ENCODE results near the gene RNU1-3.
"Not testable (repeated sequence)": the region's sequence is repeated elsewhere in the genome, so short reads cannot be mapped to it uniquely, and the experiment has no call there.

RNU1-3 gene

DNA sequence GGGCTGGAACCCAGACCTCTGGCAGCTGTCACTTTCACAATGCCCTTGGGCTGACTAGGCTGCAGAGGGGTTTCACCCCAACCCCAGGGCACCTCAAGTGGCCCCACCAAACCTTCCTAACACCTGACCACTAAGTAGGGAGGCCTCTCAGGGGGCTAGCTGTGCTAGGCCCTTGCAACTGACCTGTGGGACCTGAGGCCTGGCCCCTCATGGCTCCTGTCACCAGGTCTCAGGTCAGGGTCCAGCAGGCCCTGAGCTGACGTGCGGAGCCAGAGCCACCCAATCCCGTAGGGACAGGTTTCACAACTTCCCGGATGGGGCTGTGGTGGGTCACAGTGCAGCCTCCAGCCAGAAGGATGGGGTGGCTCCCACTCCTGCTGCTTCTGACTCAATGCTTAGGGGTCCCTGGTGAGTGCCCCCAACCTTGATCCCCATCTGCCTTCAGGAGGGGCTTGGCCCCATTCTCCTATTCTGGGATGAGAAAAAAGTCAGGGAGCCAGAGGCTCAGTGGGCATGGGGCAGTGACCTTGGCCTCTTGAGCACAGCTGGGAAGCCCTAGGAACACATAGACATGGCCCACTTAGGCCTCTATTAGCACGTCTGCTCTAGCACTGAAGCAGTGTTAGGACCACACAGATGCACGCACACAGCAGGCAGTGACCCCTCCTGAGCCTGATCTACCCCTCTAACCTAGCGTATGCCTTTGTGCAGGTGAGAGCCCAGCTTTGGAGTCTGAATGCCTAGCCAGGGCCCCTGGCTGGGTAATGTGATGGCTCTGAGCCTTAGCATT, 21.3 kb downstream of the RNU1-3 start:
- DNase-seq (ENCODE audit: low read depth) = not testable (repeated sequence)
- H3K4me3 ChIP-seq (ENCODE audit: low read depth, low read length) = peak overlapping the region; percentile 67

DNA sequence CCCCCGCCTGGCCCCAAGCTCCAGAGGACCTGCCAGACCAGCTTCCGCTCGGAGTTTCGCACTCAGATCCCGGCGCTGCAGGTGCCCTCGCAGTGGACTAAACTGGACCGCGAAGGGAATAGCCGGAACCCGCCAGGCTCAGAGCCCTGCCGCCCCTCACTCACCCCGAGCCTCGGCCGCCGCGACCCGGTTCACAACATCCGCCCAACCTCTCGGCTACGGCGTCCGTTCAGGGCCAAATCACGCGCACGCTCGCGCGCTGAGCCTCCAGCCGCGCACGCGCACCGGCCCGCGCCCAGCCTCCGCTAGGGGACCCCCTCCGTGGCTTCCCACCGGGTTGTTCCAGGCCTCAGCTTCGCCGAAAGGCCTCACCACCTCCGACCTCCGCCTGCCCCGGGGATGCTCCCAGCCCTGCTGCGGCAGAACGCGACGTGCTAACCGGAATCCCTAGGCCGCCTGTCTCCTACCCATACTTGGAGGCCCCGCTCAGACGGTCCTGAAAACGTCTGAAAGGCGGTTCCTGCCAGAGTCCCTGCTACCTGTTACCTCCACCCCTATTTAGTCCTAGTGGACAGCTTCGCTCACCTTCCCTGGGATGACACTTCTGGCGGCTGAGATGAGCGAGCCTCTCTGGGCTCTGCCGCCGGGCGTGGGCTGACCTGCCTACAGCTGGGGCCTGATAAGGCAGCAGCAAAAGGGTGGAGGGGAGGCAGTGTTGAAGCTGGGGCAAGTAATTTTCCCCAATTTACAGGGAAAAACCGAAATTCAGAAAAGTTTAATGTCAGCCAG, 22.1 kb downstream of the RNU1-3 start:
- peak overlapping the region; percentile 67 for H3K4me3 ChIP-seq (ENCODE audit: low read depth, low read length)
- peak; percentile 98 for DNase-seq (ENCODE audit: low read depth)
- TF ChIP-seq, protein P1, sequence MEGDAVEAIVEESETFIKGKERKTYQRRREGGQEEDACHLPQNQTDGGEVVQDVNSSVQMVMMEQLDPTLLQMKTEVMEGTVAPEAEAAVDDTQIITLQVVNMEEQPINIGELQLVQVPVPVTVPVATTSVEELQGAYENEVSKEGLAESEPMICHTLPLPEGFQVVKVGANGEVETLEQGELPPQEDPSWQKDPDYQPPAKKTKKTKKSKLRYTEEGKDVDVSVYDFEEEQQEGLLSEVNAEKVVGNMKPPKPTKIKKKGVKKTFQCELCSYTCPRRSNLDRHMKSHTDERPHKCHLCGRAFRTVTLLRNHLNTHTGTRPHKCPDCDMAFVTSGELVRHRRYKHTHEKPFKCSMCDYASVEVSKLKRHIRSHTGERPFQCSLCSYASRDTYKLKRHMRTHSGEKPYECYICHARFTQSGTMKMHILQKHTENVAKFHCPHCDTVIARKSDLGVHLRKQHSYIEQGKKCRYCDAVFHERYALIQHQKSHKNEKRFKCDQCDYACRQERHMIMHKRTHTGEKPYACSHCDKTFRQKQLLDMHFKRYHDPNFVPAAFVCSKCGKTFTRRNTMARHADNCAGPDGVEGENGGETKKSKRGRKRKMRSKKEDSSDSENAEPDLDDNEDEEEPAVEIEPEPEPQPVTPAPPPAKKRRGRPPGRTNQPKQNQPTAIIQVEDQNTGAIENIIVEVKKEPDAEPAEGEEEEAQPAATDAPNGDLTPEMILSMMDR (IDR thresholded peaks at IDR 0.05; ENCODE audit: insufficient read depth, low read depth, low read length, missing control alignments) = peak; percentile 74

DNA sequence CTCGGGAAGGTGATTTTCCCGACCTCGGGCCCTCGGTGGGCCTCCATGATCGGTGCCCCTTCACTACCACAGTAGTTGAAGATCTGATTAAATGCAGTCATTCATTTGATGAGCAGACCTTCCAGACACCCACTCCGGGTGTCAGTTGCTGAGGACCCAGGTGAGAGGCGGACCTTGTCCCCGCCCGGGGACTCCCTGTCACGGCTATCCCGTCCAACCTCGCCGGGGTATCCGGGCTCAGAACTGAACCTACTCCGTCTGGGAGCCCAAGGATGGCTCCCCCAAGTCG, 22.6 kb downstream of the RNU1-3 start:
- no peak for DNase-seq (ENCODE audit: low read depth)
- peak overlapping the region; percentile 67 for H3K4me3 ChIP-seq (ENCODE audit: low read depth, low read length)
- TF ChIP-seq, protein P1 (IDR thresholded peaks at IDR 0.05; ENCODE audit: insufficient read depth, low read depth, low read length, missing control alignments) = no peak

DNA sequence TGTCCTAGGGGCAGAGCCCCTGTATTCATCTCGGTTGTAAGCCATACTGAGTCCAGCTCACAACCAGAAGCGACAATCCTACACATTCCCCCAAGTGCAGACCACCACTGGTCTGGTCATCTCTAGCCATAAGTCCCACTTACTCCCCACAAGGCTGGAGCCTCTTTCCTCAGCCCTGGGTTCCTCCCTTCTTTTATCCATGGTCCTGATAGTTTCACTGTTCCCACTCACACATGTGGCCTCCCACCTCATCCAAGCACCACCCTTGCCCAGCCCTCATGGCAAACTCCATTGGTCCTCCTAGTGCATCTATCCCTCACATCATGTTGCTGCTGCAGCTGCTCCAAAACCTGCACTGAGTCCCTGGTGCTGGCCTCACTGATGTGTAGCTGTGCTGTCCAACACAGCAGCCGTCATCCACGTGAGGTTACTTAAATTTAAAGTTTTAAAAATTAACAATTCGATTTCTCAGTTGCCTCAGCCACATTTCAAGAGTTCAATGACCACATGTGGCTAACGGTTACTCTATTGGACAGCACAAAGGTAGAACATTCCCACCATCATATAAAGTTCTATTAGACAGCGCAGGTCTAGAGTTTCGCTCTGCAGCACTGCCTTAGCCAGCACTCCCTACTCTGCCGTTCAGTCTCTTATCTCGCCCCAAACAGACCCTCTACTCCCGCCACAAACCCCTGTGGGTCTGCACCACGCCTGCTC, 23.1 kb downstream of the RNU1-3 start:
- H3K4me3 ChIP-seq (ENCODE audit: low read depth, low read length) = peak overlapping the region; percentile 67
- not testable (repeated sequence) for DNase-seq (ENCODE audit: low read depth)

DNA sequence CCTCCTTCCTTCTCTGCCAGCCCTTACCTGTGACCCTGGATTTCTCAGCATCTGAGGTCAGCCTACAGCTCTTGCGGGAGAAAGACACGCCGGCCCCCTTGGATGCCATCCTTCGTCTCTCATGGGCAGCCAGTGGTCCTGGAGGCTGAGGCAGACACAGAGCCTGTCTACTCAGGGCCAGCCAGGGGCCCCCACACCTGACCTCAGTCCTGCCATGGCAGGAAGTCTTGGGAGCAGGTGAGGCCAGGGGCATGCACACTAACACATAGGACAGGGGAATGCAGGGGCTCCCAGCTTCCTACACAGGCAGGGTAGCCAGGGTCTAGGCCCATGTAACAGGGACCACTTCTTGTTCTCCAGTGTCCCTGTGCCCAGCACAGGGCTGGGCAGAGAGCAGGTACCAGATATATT, 23.7 kb downstream of the RNU1-3 start:
- DNase-seq (ENCODE audit: low read depth); H3K4me3 ChIP-seq (ENCODE audit: low read depth, low read length): not testable (repeated sequence)

DNA sequence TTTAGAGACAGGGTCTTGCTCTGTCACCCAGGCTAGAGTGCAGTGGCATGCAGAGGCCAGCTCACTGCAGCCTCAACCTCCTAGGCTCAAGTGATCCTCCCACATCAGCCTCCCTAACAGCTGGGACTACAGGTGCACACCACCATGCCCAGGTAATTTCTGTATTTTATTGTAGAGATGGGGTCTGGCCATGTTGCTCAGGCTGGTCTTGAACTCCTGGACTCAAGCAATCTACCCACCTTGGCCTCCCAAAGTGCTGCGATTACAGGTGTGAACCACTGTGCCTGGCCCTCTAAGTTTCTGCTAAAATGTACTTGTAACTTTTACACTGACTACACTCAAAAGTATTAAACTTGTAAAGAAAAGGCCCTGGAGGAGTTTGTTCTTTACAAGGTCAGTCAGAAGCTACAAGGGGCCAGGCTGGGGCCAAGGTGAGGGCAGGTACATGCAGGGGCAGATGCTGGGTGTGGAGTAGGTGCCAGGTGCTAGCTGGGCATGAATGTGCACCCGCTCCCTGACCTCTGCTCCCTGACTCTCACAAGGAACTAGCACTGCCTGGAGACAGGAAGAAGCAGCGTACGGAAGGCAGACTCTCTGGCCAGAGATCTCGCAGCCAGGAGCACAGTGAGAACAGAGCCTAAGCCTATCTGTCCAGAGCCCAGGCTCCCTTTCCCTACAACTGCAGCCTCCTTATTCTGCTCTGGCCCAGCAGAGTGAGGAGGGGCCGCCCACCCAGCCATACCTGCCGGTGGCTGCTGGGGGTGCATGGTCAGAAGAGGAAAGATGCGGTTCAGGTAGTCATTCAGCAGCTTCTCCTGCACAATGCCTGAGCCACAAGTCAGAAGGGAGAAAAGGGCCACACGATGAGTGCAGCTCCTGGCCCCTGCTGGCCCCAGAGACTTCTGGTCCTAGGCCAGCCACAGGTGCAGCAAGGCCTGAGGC, 24.5 kb downstream of the RNU1-3 start:
- DNase-seq (ENCODE audit: low read depth); H3K4me3 ChIP-seq (ENCODE audit: low read depth, low read length): not testable (repeated sequence)

DNA sequence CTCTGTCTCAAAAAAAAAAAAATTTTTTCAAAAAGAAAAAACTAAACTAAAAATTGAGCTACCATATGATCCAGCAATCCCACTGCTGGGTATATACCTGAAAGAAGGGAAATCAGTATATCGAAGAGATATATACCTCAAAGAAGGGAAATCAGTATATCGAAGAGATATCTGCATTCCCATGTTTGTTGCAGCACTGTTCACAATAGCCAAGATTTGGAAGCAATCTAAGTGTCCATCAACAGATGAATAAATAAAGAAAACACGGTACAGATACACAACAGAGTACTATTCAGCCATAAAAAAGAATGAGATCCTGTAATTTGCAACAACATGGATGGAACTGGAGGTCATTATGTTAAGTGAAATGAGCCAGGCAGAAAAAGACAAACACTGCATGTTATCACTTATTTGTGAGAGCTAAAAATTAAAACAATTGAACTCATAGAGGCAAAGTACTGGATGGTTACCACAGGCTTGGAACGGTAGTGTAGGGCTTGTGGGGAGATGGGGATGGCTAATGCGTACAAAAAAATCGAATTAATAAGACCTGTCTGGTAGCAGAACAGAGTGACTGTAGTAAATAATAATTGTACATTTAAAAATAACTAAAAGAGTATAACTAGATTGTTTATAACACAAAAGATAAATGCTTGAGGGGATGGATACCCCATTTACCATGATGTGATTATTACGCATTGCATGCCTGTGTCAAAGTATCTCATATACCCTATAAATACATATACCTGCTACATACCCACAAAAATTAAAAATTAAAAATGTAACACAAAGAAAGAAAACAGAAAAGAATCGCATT, 25.4 kb downstream of the RNU1-3 start:
- H3K4me3 ChIP-seq (ENCODE audit: low read depth, low read length); DNase-seq (ENCODE audit: low read depth): not testable (repeated sequence)

DNA sequence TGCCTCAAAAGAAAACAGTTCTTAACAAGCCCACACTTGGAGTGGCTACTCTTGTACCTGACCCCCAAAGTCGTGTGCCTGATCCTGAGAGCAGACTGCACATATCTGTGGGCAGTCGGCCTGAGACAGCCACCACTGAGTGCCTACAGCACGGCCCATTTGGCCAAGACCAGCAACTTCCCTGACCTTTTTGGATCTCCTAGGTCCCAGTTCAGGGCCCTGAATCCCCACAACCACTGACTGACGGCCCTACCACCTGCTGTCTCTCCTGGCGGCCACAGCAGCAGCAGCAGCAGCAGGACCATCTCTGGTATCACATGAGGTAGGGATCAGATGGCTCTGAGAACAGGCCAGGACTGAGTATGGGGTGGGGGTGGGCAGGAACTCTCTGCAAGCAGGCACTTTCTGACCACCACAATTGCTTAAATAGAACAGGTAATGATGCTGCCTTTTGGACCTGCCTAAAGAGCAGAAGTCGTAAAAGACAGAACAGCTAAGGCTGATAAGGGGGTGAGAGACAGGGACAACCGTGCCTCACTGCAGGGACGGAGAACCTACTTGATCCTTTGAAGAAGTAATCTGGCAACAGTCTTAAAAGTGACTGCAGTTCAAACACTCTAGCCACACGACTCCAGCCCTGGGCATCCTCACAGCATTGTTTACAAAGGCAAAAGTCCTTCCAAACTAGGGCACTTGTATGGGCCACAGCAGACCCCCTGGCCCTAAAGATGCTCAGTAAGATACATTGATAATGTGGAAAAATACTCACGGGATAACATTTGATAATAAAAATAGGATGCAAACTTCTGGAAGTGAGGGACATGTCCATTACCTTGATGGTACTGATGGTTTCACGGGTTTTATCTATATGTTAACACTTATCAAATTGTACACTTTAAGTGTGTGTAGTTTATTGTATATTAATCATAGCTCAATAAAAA, 27.4 kb downstream of the RNU1-3 start:
- not testable (repeated sequence) for H3K4me3 ChIP-seq (ENCODE audit: low read depth, low read length); DNase-seq (ENCODE audit: low read depth)

DNA sequence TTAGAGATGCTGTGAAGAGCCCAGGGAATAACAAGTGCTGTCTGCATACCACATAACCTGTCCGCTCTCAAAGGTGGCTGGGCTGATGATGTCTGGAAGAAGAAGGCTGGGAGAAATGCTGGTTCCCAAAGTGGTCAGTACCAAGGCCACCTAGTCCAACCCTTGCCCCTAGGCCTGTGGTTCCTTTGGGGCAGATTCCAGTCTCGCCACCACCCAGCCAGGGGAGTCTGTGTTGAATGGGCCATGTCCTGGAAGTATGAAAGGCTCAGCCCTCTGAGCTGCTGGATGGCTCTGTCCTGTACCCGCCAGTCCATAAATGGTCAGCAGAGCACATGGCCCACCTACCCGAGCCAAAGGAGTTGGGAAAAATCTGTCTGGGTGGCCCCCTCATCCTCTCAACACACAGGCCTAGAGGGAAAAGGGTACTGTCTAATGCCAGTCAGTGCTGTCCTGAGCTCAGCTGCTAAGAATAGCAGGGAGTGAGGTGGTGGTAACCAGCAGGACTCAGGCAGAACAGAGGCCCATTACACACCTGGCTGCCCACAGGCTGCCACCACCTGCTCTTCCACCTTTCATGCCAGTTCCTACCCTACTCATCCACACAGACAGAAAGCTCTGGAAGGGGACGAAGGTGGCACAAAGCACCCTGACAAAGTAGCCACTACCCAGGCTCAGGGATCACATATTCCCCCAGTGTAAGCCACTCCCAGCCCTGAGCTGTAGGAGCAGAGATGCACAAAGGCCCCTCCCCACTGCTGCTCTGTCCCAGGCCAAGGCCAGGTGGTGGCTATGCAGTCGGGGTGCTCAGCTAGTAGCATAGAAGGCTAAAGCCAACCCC, 28.6 kb downstream of the RNU1-3 start:
- DNase-seq (ENCODE audit: low read depth); H3K4me3 ChIP-seq (ENCODE audit: low read depth, low read length): not testable (repeated sequence)

DNA sequence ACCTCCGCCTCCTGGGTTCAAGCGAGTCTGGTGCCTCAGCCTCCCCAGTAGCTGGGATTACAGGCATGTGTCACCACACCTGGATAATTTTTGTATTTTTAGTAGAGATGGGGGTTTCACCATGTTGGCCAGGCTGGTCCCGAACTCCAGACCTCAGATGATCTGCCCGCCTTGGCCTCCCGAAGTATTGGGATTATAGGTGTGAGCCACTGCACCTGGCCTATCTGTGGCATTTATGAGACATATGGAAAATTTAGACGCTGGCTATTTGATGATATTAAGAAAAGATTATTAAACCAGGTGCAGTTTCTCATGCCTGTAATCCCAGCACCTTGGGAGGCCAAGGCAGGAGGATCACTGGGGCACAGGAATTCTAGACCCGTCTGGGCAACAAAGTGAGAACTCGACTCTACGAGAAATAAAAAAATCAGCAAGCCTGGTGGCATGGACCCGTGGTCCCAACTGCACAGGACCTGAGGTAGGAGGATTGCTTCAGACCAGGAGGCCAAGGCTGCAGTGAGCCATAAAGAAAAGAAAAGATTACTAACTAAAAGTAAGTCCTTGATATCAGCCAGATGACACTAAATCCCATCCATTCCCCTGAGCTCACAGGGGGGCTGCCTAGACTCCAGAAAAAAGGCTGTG, 30.1 kb downstream of the RNU1-3 start:
- not testable (repeated sequence) for H3K4me3 ChIP-seq (ENCODE audit: low read depth, low read length); DNase-seq (ENCODE audit: low read depth)

DNA sequence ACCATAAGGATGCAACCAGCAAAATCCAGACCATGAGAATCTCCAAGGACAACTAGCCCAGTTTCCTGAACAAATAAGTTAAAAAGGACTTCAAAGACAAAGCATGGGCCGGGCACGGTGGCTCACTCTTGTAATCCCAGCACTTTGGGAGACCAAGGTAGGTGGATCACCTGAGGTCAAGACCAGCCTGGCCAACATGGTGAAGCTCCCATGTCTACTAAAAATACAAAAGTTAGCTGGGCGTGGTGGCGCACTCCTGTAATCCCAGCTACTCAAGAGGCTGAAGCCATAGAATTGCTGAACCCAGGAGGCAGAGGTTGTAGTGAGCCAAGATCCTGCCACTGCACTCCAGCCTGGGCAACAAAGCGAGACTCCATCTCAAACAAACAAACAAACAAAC, 30.8 kb downstream of the RNU1-3 start:
- not testable (repeated sequence) for H3K4me3 ChIP-seq (ENCODE audit: low read depth, low read length); DNase-seq (ENCODE audit: low read depth)

DNA sequence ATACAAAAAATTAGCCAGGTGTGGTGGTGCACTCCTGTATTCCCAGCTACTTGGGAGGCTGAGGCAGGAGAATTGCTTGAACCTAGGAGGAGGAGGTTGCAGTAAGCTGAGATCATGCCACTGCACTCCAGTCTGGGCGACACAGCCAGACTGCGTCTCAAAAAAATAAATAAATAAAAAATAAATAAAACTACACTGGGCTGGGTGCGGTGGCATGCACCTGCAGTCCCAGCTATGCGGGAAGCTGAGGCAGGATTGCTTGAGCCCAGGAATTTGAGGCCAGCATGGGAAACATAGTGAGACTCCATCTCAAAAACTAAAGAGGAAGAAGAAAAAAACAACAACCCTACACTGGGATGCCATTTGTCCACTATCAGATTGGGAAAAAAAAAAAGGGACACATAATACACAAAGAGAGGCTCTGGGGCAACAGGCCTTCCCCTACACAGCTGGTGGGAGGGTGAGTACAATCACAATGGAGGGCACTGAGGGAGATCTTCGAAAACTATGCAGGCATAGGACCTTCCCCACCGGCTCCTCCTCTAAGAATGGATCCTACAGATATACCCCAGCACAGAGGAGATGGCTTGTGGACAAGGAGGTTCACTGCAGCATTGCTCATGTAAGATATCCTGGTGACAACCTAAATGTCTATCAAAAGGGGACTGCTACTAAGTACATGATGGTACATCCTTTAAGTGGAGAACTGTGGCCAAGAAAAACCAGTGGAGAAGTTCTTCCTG, 33.0 kb downstream of the RNU1-3 start:
- not testable (repeated sequence) for H3K4me3 ChIP-seq (ENCODE audit: low read depth, low read length); DNase-seq (ENCODE audit: low read depth)
